Measurements from ENCODE around the gene RP2. TPM values are rescaled to one million over a fixed set of nuclear protein-coding genes. Genes with fewer than 3 reads are reported as not detected.

The RP2 gene
- total RNA-seq, 1 donor from 2014 or later: 3.1 TPM

GRCh38 chrX:46838974-46839480 lies 2.2 kb downstream of the RP2 start:
- intact Hi-C loops (cut with micrococcal nuclease): no loop called here
- no peak for ATAC-seq

GRCh38 chrX:46840946-46841345 lies 4.1 kb downstream of the RP2 start:
- ATAC-seq (no peak), DNase-seq (no peak)
- intact Hi-C loops (cut with micrococcal nuclease): no loop called here

More at GRCh38 chrX:46838974-46839480, 2.2 kb downstream of the RP2 start:
- no peak for DNase-seq

- DNase-seq: peak; percentile 30
- ATAC-seq: no peak
- intact Hi-C loops (cut with micrococcal nuclease): no loop called here
Measured at GRCh38 chrX:46841346-46841745, 4.5 kb downstream of the RP2 start.

- intact Hi-C loops (cut with micrococcal nuclease): no loop called here
- DNase-seq (no peak), ATAC-seq (no peak)
Measured at GRCh38 chrX:46844913-46845312, 8.1 kb downstream of the RP2 start.

GRCh38 chrX:46849933-46850332 lies 13.1 kb downstream of the RP2 start:
- intact Hi-C loops (cut with micrococcal nuclease): no loop called here
- ATAC-seq: no peak
- no peak for DNase-seq

GRCh38 chrX:46850771-46851170 lies 13.9 kb downstream of the RP2 start:
- intact Hi-C loops (cut with micrococcal nuclease): no loop called here

GRCh38 chrX:46856483-46856882 lies 19.6 kb downstream of the RP2 start:
- no peak for ATAC-seq
- intact Hi-C loops (cut with micrococcal nuclease): no loop called here
- DNase-seq: no peak

More at GRCh38 chrX:46850771-46851170, 13.9 kb downstream of the RP2 start:
- ATAC-seq (no peak), DNase-seq (no peak)

GRCh38 chrX:46860557-46860956 lies 23.7 kb downstream of the RP2 start:
- DNase-seq: no peak
- intact Hi-C loops (cut with micrococcal nuclease): no loop called here
- no peak for ATAC-seq

- no peak for ATAC-seq
- DNase-seq: no peak
- intact Hi-C loops (cut with micrococcal nuclease): no loop called here
Measured at GRCh38 chrX:46863072-46863471, 26.2 kb downstream of the RP2 start.

- ATAC-seq (no peak), DNase-seq (no peak)
- intact Hi-C loops (cut with micrococcal nuclease): no loop called here
Measured at GRCh38 chrX:46864606-46865005, 27.8 kb downstream of the RP2 start.

GRCh38 chrX:46865281-46865680 lies 28.4 kb downstream of the RP2 start:
- no peak for ATAC-seq
- intact Hi-C loops (cut with micrococcal nuclease): no loop called here
- DNase-seq: no peak

GRCh38 chrX:46866726-46867125 lies 29.9 kb downstream of the RP2 start:
- no peak for DNase-seq
- intact Hi-C loops (cut with micrococcal nuclease): no loop called here
- ATAC-seq: no peak

- ATAC-seq: no peak
- intact Hi-C loops (cut with micrococcal nuclease): no loop called here
- no peak for DNase-seq
Measured at GRCh38 chrX:46873746-46874145, 36.9 kb downstream of the RP2 start.

GRCh38 chrX:46876901-46877300 lies 40.1 kb downstream of the RP2 start:
- no peak for DNase-seq
- intact Hi-C loops (cut with micrococcal nuclease): no loop called here
- no peak for ATAC-seq

GRCh38 chrX:46882266-46882665 lies 45.4 kb downstream of the RP2 start:
- intact Hi-C loops (cut with micrococcal nuclease): no loop called here
- no peak for DNase-seq
- no peak for ATAC-seq

GRCh38 chrX:46884799-46885198 lies 48.0 kb downstream of the RP2 start:
- no peak for DNase-seq
- no peak for ATAC-seq
- intact Hi-C loops (cut with micrococcal nuclease): no loop called here

- intact Hi-C loops (cut with micrococcal nuclease): no loop called here
- DNase-seq (no peak), ATAC-seq (no peak)
Measured at GRCh38 chrX:46898207-46898606, 61.4 kb downstream of the RP2 start.

- DNase-seq (peak; percentile 86), ATAC-seq (peak; percentile 99)
- intact Hi-C loops (cut with micrococcal nuclease): loop anchor here (5.0 to 10.0 kb wide), 2 partner anchors 74 to 131 kb away; no protein-coding TSS in a partner anchor
Measured at GRCh38 chrX:46903458-46904242, 66.8 kb downstream of the RP2 start.

- intact Hi-C loops (cut with micrococcal nuclease): loop anchor here (5.0 to 10.0 kb wide), 2 partner anchors 73 to 130 kb away; no protein-coding TSS in a partner anchor
- DNase-seq (no peak), ATAC-seq (no peak)
Measured at GRCh38 chrX:46904626-46905025, 67.8 kb downstream of the RP2 start.

- ATAC-seq: no peak
- DNase-seq: no peak
- intact Hi-C loops (cut with micrococcal nuclease): no loop called here
Measured at GRCh38 chrX:46910415-46910814, 73.6 kb downstream of the RP2 start.

- ATAC-seq (peak; percentile 95), DNase-seq (peak; percentile 86)
- intact Hi-C loops (cut with micrococcal nuclease): no loop called here
Measured at GRCh38 chrX:46912098-46912602, 75.3 kb downstream of the RP2 start, which contains the start of gene JADE3. Gene JADE3, plus strand, starts transcription at chrX:46912421. Its CDS starts 72,474 bp downstream, at chrX:46984895.

All from left ventricle myocardium superior (tissue), 1 donor.